Endothelial cell of umbilical vein (primary cell): ENCODE data around the gene ZC3H18. TPM values are rescaled to one million over a fixed set of nuclear protein-coding genes. Genes with fewer than 3 reads are reported as not detected.
A peak's percentile ranks its signal among the peaks of the same experiment; 100 is the strongest.

Source experiments
- BruUV-seq: library from RNA; stranded (reverse); fragments of 400-500 nt; replicated peaks from 2 replicates; lab custom pipeline; 2021; lab: Mats Ljungman, UMichigan
- CTCF ChIA-PET: fragments of 300-600, 350-600 bp; sonication (Branson Sonifier 250); formaldehyde crosslinking; loops from one replicate; lab custom pipeline; 2021; ENCODE audit warnings: antibody characterized with exemption, inconsistent platforms; lab: Charles Lee
- POLR2A ChIA-PET: fragments of 300-600, 350-600 bp; sonication (Branson Sonifier 250); formaldehyde crosslinking; loops from one replicate; lab custom pipeline; 2021; ENCODE audit warnings: antibody characterized with exemption, inconsistent platforms; lab: Charles Lee
- DNase-seq: peaks from one replicate; pipeline ENCODE4 v3.0.0-alpha.2; 2011; ENCODE audit warnings: low read depth, low spot score
- FAIRE-seq: peaks from 2 replicates; lab custom pipeline; 2011; peaks lifted over from hg19 to GRCh38; lab: Jason Lieb, UNC
- H2AFZ ChIP-seq: 2 replicates; pipeline ENCODE4 v1.6.0; 2012; ENCODE audit warnings: low read depth, low read length, control low read depth, inconsistent platforms
- H3K27ac ChIP-seq: 2 replicates; pipeline ENCODE4 v1.5.1; 2011; ENCODE audit warnings: low read depth, mild to moderate bottlenecking, control low read depth, low read length, moderate library complexity; ENCODE audit not compliant: insufficient read depth
- H3K27me3 ChIP-seq, 2 experiments: 2 replicates each; pipeline versions ENCODE4 v1.6.0 to v1.6.1; 2011; ENCODE audit warnings: low read length in 2 of 2, mixed read lengths in 1 of 2; ENCODE audit not compliant: control insufficient read depth in 2 of 2, insufficient read depth in 2 of 2
- H3K36me3 ChIP-seq, 2 experiments: 2 replicates in 1 of 2; 3 replicates in 1 of 2; pipeline ENCODE4 v1.5.1; 2011; ENCODE audit warnings: low read length in 2 of 2, mild to moderate bottlenecking in 1 of 2, moderate library complexity in 1 of 2; ENCODE audit not compliant: control insufficient read depth in 2 of 2, insufficient read depth in 2 of 2; ENCODE audit errors: extremely low read depth in 1 of 2
- H3K4me1 ChIP-seq: 3 replicates; pipeline ENCODE4 v1.5.1; 2011; ENCODE audit warnings: mild to moderate bottlenecking, low read length; ENCODE audit not compliant: control insufficient read depth, insufficient read depth; ENCODE audit errors: extremely low read depth
- H3K4me2 ChIP-seq: 2 replicates; pipeline ENCODE4 v1.6.1; 2011; ENCODE audit warnings: low read length, control low read depth, mixed read lengths; ENCODE audit not compliant: insufficient read depth
- H3K4me3 ChIP-seq, 3 experiments: fragments of 200-600 bp in 1 of 3; sonication (generic), shearing (Covaris generic) in 1 of 3; replicated peaks in 1 of 3; 2 replicates each; pipeline ENCODE4 v1.5.1; 2011 to 2016; ENCODE audit warnings: control low read depth in 3 of 3, low read length in 3 of 3, mild to moderate bottlenecking in 2 of 3, inconsistent platforms in 1 of 3, low read depth in 1 of 3, moderate library complexity in 1 of 3; ENCODE audit not compliant: insufficient read depth in 1 of 3
- H3K79me2 ChIP-seq: 2 replicates; pipeline ENCODE4 v1.6.0; 2012; ENCODE audit warnings: low read length, inconsistent platforms; ENCODE audit not compliant: control insufficient read depth, insufficient read depth
- H3K9ac ChIP-seq: replicated peaks from 2 replicates; pipeline ENCODE3; 2011; ENCODE audit warnings: low read length, control low read depth; ENCODE audit not compliant: insufficient read depth; ENCODE audit errors: extremely low read depth
- H3K9me1 ChIP-seq: replicated peaks from 3 replicates; pipeline ENCODE4 v1.6.0; 2011; ENCODE audit warnings: mild to moderate bottlenecking, low read length; ENCODE audit not compliant: control insufficient read depth, insufficient read depth; ENCODE audit errors: extremely low read depth
- H3K9me3 ChIP-seq: replicated peaks from 2 replicates; pipeline ENCODE4 v1.5.1; 2012; ENCODE audit warnings: low read length, inconsistent platforms; ENCODE audit not compliant: control insufficient read depth, insufficient read depth
- H4K20me1 ChIP-seq: replicated peaks from 2 replicates; pipeline ENCODE3; 2011; ENCODE audit warnings: mild to moderate bottlenecking, low read length; ENCODE audit not compliant: control insufficient read depth, insufficient read depth; ENCODE audit errors: extremely low read depth
- CTCF ChIP-seq, 2 donors: IDR thresholded peaks; 1 replicate in 1 of 2; 2 replicates in 1 of 2; pipeline ENCODE4 v1.5.1; 2011; ENCODE audit warnings: low read length in 2 of 2, mild to moderate bottlenecking in 2 of 2, moderate library complexity in 2 of 2, control low read depth in 1 of 2, inconsistent platforms in 1 of 2, low read depth in 1 of 2; ENCODE audit not compliant: insufficient read depth in 1 of 2; ENCODE audit errors: extremely low read depth in 1 of 2
- EZH2 ChIP-seq: IDR thresholded peaks from 2 replicates; pipeline ENCODE4 v1.6.1; 2012; ENCODE audit warnings: borderline replicate concordance, low read depth, mild to moderate bottlenecking, moderate library complexity, low read length, inconsistent platforms; ENCODE audit not compliant: severe bottlenecking
- FOS ChIP-seq: IDR thresholded peaks from 2 replicates; pipeline ENCODE4 v1.6.1; 2011; ENCODE audit warnings: mild to moderate bottlenecking, low read length, moderate library complexity, borderline replicate concordance; ENCODE audit not compliant: insufficient read depth
- GATA2 ChIP-seq: IDR thresholded peaks from 2 replicates; pipeline ENCODE4 v1.7.0; 2011; ENCODE audit warnings: low read depth, mild to moderate bottlenecking, moderate library complexity, mixed read lengths, low read length; ENCODE audit not compliant: insufficient read length, insufficient read depth
- JUN ChIP-seq: IDR thresholded peaks from 2 replicates; pipeline ENCODE4 v1.6.1; 2011; ENCODE audit warnings: borderline replicate concordance, low read depth; ENCODE audit not compliant: insufficient read length, insufficient read depth
- MYC ChIP-seq: IDR thresholded peaks from one replicate; pipeline ENCODE4 v1.6.1; 2011; ENCODE audit warnings: mild to moderate bottlenecking, low read depth, low read length
- POLR2A ChIP-seq: IDR thresholded peaks from 2 replicates; pipeline ENCODE4 v1.6.1; 2012; ENCODE audit warnings: low read depth, mild to moderate bottlenecking, control low read depth, low read length
- POLR2AphosphoS5 ChIP-seq: IDR thresholded peaks from 2 replicates; pipeline ENCODE4 v1.6.1; 2012; ENCODE audit warnings: low read depth, mild to moderate bottlenecking, control low read depth, low read length, moderate library complexity; ENCODE audit not compliant: insufficient read depth
- dilution Hi-C: fragments of 300-500 bp; cut with MboI; formaldehyde crosslinking; loops from one replicate; pipeline ENCODE4 v1.15.0; 2019; ENCODE audit warnings: low sequenced_read_pairs; ENCODE audit not compliant: extremely low pct_ligation_motif_present
- intact Hi-C: fragments of 100-400 bp; cut with micrococcal nuclease; formaldehyde crosslinking; loops from one replicate; pipeline ENCODE4 v1.10.0; 2022
- polyA plus RNA-seq, 4 experiments: library from polyadenylated mRNA; depleted of rRNA in 3 of 4; stranded (reverse) in 3 of 4; unstranded in 1 of 4; fragments of >200 nt; gene quantifications; 2 replicates each; pipeline versions ENCODE4 v1.2.1 to v1.2.3, GENCODE V29; 2011 to 2012; ENCODE audit warnings: missing spikeins in 1 of 4
- total RNA-seq: library from RNA; stranded (reverse); gene quantifications from 2 replicates; pipeline ENCODE4 v1.2.3, GENCODE V29; 2021
- TF ChIP-seq, protein P1 (sequence below): IDR thresholded peaks from 2 replicates; pipeline ENCODE4 v1.6.1; 2011; ENCODE audit not compliant: insufficient read depth, insufficient read length

Gene ZC3H18
- total and polyA plus RNA-seq, 2 donors (not counting 3 experiments of a cell fraction or from before 2014, with no cell fraction given): 12.1 to 52.8 TPM

DNA sequence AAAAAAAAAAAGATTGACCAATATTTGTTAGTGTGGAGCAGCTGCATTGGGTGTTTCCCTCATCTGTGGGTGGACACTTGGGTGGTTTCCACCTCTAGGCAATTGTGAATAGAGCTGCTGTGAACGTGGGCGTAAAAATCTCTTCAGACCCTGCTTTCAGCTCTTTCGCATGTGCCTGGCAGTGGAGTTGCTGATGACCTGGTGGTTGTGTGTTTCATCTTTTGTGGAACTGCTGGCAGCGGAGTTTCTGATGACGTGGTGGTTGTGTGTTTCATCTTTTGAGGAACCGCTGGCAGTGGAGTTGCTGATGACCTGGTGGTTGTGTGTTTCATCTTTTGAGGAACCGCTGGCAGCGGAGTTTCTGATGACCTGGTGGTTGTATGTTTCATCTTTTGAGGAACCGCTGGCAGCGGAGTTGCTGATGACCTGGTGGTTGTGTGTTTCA, 21.4 kb downstream of the ZC3H18 start:
- Histone ChIP-seq H3K9me1 (no peaks in the 10 kb centered on the region), H2AFZ (no peak overlapping the region), H3K27me3 (no peaks in the 10 kb centered on the region), H3K27ac (no peak overlapping the region), H3K4me3 (no peak overlapping the region), H3K9ac (no peak overlapping the region), H4K20me1 (no peaks in the 10 kb centered on the region), H3K4me2 (no peak overlapping the region), H3K79me2 (peaks cover 8% of the 10 kb centered on the region), H3K4me1 (peaks cover 5% of the 10 kb centered on the region), H3K9me3 (no peaks in the 10 kb centered on the region), H3K36me3 (peaks cover 2 to 21% of the 10 kb centered on the region in 2 experiments)
- POLR2A ChIA-PET: no interaction called here
- DNase-seq (no peak), FAIRE-seq (no peak)
- TF ChIP-seq, protein P1, sequence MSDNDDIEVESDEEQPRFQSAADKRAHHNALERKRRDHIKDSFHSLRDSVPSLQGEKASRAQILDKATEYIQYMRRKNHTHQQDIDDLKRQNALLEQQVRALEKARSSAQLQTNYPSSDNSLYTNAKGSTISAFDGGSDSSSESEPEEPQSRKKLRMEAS: no peak
- TF ChIP-seq EZH2 (no peak), MYC (no peak), CTCF (IDR thresholded peaks at IDR 0.05; ENCODE audit: extremely low read depth in 1 of 2, insufficient read depth in 1 of 2, low read depth in 1 of 2, low read length in 2 of 2) (no peak)
- BruUV-seq: no TSS peak
- dilution Hi-C loops (no loop called here), intact Hi-C loops (no loop called here)
- CTCF ChIA-PET: no interaction called here

- H2AFZ ChIP-seq: no peak overlapping the region
- peaks cover 5% of the 10 kb centered on the region for H3K4me1 ChIP-seq
- H4K20me1 ChIP-seq: no peaks in the 10 kb centered on the region
- TF ChIP-seq MYC (no peak), CTCF (IDR thresholded peaks at IDR 0.05; ENCODE audit: extremely low read depth in 1 of 2, insufficient read depth in 1 of 2, low read depth in 1 of 2, low read length in 2 of 2) (no peak), GATA2 (no peak), POLR2AphosphoS5 (no peak), FOS (no peak), JUN (no peak), POLR2A (no peak)
- TF ChIP-seq, protein P1: no peak
- H3K4me3 ChIP-seq: no peak overlapping the region
- H3K27ac ChIP-seq: no peak overlapping the region
- FAIRE-seq (peak; percentile 8), DNase-seq (no peak)
- POLR2A ChIA-PET: no interaction called here
- CTCF ChIA-PET: no interaction called here
- intact Hi-C loops (no loop called here), dilution Hi-C loops (no loop called here)
- peaks cover 8% of the 10 kb centered on the region for H3K79me2 ChIP-seq
- no peak overlapping the region for H3K4me2 ChIP-seq
- no peaks in the 10 kb centered on the region for H3K27me3 ChIP-seq
- H3K9me1 ChIP-seq: no peaks in the 10 kb centered on the region
- H3K9me3 ChIP-seq: no peaks in the 10 kb centered on the region
- H3K36me3 ChIP-seq: peaks cover 2 to 14% of the 10 kb centered on the region in 2 experiments
- no peak overlapping the region for H3K9ac ChIP-seq
- BruUV-seq: no TSS peak
These were observed 22.9 kb downstream of the ZC3H18 start for GRCh38 chr16:88593061-88593460.
